Measurements from ENCODE around the gene TBC1D22B. TPM values are rescaled to one million over a fixed set of nuclear protein-coding genes. Genes with fewer than 3 reads are reported as not detected.

Gene TBC1D22B
- total and polyA plus RNA-seq, 2 of the 13 experiments (the other 11 are each of a cell fraction or from before 2014, with no cell fraction given) = 9.7 to 12.9 TPM

GRCh38 chr6:37222125-37222967 lies 35.2 kb upstream of the TBC1D22B start:
- Histone ChIP-seq H3K27ac (ENCODE audit: extremely low read length, insufficient read depth, low read length) (peak overlapping the region; percentile 56), H3K36me3 (replicated peaks in 1 of 2; ENCODE audit: control insufficient read depth in 1 of 2, insufficient read depth in 2 of 2, low read length in 2 of 2) (no peaks in the 10 kb centered on the region), H3K79me2 (ENCODE audit: insufficient read depth, low read length) (no peaks in the 10 kb centered on the region), H3K27me3 (ENCODE audit: control insufficient read depth in 1 of 2, insufficient read depth in 2 of 2, low read length in 2 of 2) (no peaks in the 10 kb centered on the region; a peak in 1 of 5 replicates), H3K4me2 (ENCODE audit: low read depth, low read length) (peak overlapping the region; percentile 93), H3K9ac (ENCODE audit: insufficient read depth, low read depth, low read length) (peak overlapping the region; percentile 58), H3K4me3 (replicated peaks in 1 of 3; ENCODE audit: insufficient read depth in 1 of 3, low read depth in 2 of 3, low read length in 3 of 3) (peak overlapping the region; percentile 57 to 80 (median 63)), H3K9me3 (ENCODE audit: low read length) (no peaks in the 10 kb centered on the region), H2AFZ (ENCODE audit: low read length) (peak overlapping the region; percentile 97), H4K20me1 (ENCODE audit: insufficient read depth, low read length) (no peaks in the 10 kb centered on the region), H3K4me1 (ENCODE audit: insufficient read depth, low read length) (peaks cover 20% of the 10 kb centered on the region)
- 3% methylated on average over 20 of the region's 39 CpGs for WGBS (ENCODE audit: low lambda C conversion rate)
- ATAC-seq = peak; percentile 96
- peak; percentile 91 for DNase-seq (ENCODE audit: low spot score)
- ChIA-PET POLR2A (interaction anchor here (0.8 to 2.4 kb wide), 8 partner anchors 12 to 40 kb away, joined by 3 to 17 read pairs (median 4); partner anchors contain the start of genes TBC1D22B and TMEM217), CTCF (ENCODE audit: low intra/inter-chr PET ratio, low total read pairs) (no interaction called here)
- intact Hi-C loops (cut with micrococcal nuclease; ENCODE audit: unreplicated experiment) (loop anchor here (1.0 kb wide), 1 partner anchor 35 kb away; the partner anchor contains the start of gene TBC1D22B), in situ Hi-C loops (cut with HindIII; ENCODE audit: extremely low pct_ligation_motif_present, low pct_unique_long_range_greater_than_20kb) (no loop called here)
- no TSS peak for BruUV-seq (replicated peaks)
- peak; percentile 94 for FAIRE-seq
- TF ChIP-seq FLYWCH1 (CRISPR knock-in tag; IDR thresholded peaks at IDR 0.05) (no peak), MXD1 (CRISPR knock-in tag; IDR thresholded peaks at IDR 0.05) (peak; percentile 58), RAD21 (CRISPR knock-in tag; IDR thresholded peaks at IDR 0.05) (no peak), ZMAT3 (CRISPR knock-in tag; conservative IDR thresholded peaks at IDR 0.05) (0 out of 2 replicates have a peak, but pooled peaks have one; percentile 1), ZNF567 (CRISPR knock-in tag; IDR thresholded peaks at IDR 0.05; ENCODE audit: borderline replicate concordance) (no peak), ARNT (IDR thresholded peaks at IDR 0.05) (no peak), ZNF280D (CRISPR knock-in tag; IDR thresholded peaks at IDR 0.05) (peak; percentile 51; the same call in 1 of the 2 replicates), PCBP2 (optimal IDR thresholded peaks at IDR 0.05; ENCODE audit: low read depth, low read length, poor library complexity, severe bottlenecking) (no peak), ETV5 (CRISPR knock-in tag; IDR thresholded peaks at IDR 0.05; ENCODE audit: borderline replicate concordance) (no peak; the same call in 1 of the 2 replicates), LRRFIP1 (CRISPR knock-in tag; conservative IDR thresholded peaks at IDR 0.05) (no peak), AGO1 (IDR thresholded peaks at IDR 0.05; ENCODE audit: low read depth, low read length, poor library complexity, severe bottlenecking) (peak; percentile 75), RBAK (CRISPR knock-in tag; IDR thresholded peaks at IDR 0.05) (peak; percentile 67; the same call in 1 of the 2 replicates), ZNF816 (CRISPR knock-in tag; IDR thresholded peaks at IDR 0.05; ENCODE audit: borderline replicate concordance) (peak; percentile 73; the same call in 1 of the 2 replicates)
- TF ChIP-seq, protein P1, sequence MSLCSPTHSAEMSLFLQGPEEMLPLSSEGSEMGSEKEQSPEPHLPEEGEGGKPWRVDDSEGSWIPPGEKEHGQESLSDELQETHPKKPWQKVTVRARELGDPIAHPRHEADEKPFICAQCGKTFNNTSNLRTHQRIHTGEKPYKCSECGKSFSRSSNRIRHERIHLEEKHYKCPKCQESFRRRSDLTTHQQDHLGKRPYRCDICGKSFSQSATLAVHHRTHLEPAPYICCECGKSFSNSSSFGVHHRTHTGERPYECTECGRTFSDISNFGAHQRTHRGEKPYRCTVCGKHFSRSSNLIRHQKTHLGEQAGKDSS (CRISPR knock-in tag; IDR thresholded peaks at IDR 0.05; ENCODE audit: borderline replicate concordance, low read depth) = peak; percentile 88; the same call in 1 of the 2 replicates

Data from HepG2 (cell line).